Measurements from ENCODE around the gene FAM118B.
A peak's percentile ranks its signal among the peaks of the same experiment; 100 is the strongest.
"Not testable (repeated sequence)": the region's sequence is repeated elsewhere in the genome, so short reads cannot be mapped to it uniquely, and the experiment has no call there.

Gene FAM118B

GRCh38 chr11:126268708-126269579, 57.4 kb downstream of the FAM118B start, which contains the start of the genes FOXRED1 and SRPRA:
Gene FOXRED1 (plus strand): TSS chr11:126269154. CDS start chr11:126269207, 53 bp downstream.
Gene SRPRA (minus strand): TSS chr11:126268895. CDS start chr11:126268804, 91 bp downstream.
- DNase-seq (ENCODE audit: low read depth, low spot score) = peak; percentile 96

GRCh38 chr11:126277322-126277721, 65.7 kb downstream of the FAM118B start:
- no peak for DNase-seq (ENCODE audit: low read depth, low spot score)

GRCh38 chr11:126277780-126278179, 66.2 kb downstream of the FAM118B start:
- no peak for DNase-seq (ENCODE audit: low read depth, low spot score)

- no peak for DNase-seq (ENCODE audit: low read depth, low spot score)
Measured at GRCh38 chr11:126279191-126279590, 67.6 kb downstream of the FAM118B start.

GRCh38 chr11:126280595-126280994, 69.0 kb downstream of the FAM118B start:
- no peak for DNase-seq (ENCODE audit: low read depth, low spot score)

GRCh38 chr11:126281245-126281644, 69.7 kb downstream of the FAM118B start:
- no peak for DNase-seq (ENCODE audit: low read depth, low spot score)

- DNase-seq (ENCODE audit: low read depth, low spot score) = no peak
Measured at GRCh38 chr11:126281666-126282175, 70.1 kb downstream of the FAM118B start.

GRCh38 chr11:126282361-126282735, 70.8 kb downstream of the FAM118B start:
- DNase-seq (ENCODE audit: low read depth, low spot score) = no peak

- no peak for DNase-seq (ENCODE audit: low read depth, low spot score)
Measured at GRCh38 chr11:126282736-126283591, 71.4 kb downstream of the FAM118B start, which contains the start of gene TIRAP. Gene TIRAP (plus strand): TSS chr11:126283093. CDS start chr11:126290895, 7,802 bp downstream.

GRCh38 chr11:126284829-126285228, 73.2 kb downstream of the FAM118B start:
- peak; percentile 80 for DNase-seq (ENCODE audit: low read depth, low spot score)

- DNase-seq (ENCODE audit: low read depth, low spot score) = no peak
Measured at GRCh38 chr11:126288237-126288636, 76.7 kb downstream of the FAM118B start.

- DNase-seq (ENCODE audit: low read depth, low spot score) = no peak
Measured at GRCh38 chr11:126290887-126291286, 79.3 kb downstream of the FAM118B start.

GRCh38 chr11:126293726-126294125, 82.1 kb downstream of the FAM118B start:
- no peak for DNase-seq (ENCODE audit: low read depth, low spot score)

GRCh38 chr11:126297004-126297403, 85.4 kb downstream of the FAM118B start:
- no peak for DNase-seq (ENCODE audit: low read depth, low spot score)

GRCh38 chr11:126303623-126304456, 92.3 kb downstream of the FAM118B start, which contains the start of gene DCPS:
Gene DCPS (plus strand): TSS chr11:126304060. CDS start chr11:126304081, 21 bp downstream.
- DNase-seq (ENCODE audit: low read depth, low spot score) = peak; percentile 70

- DNase-seq (ENCODE audit: low read depth, low spot score) = no peak
Measured at GRCh38 chr11:126304457-126305075, 93.0 kb downstream of the FAM118B start.

GRCh38 chr11:126305699-126306098, 94.1 kb downstream of the FAM118B start:
- no peak for DNase-seq (ENCODE audit: low read depth, low spot score)

- DNase-seq (ENCODE audit: low read depth, low spot score) = no peak
Measured at GRCh38 chr11:126307706-126308105, 96.1 kb downstream of the FAM118B start.

GRCh38 chr11:126308271-126308671, 96.7 kb downstream of the FAM118B start:
- DNase-seq (ENCODE audit: low read depth, low spot score) = no peak

- DNase-seq (ENCODE audit: low read depth, low spot score) = not testable (repeated sequence)
Measured at GRCh38 chr11:126308771-126309170, 97.2 kb downstream of the FAM118B start.

Measured in smooth muscle cell of the brain vasculature (primary cell).